GM21576 (cell line): ENCODE results near the gene RAB11B.
A peak's percentile ranks its signal among the peaks of the same experiment; 100 is the strongest.
"Not testable (repeated sequence)": the region's sequence is repeated elsewhere in the genome, so short reads cannot be mapped to it uniquely, and the experiment has no call there.

ENCODE experiments used
- ATAC-seq: cut with Tn5 transposase; IDR thresholded peaks from one replicate; pipeline ENCODE4 v1.9.1; 2021; ENCODE audit warnings: mild to moderate bottlenecking, moderate library complexity; ENCODE audit not compliant: unreplicated experiment

The RAB11B gene

DNA sequence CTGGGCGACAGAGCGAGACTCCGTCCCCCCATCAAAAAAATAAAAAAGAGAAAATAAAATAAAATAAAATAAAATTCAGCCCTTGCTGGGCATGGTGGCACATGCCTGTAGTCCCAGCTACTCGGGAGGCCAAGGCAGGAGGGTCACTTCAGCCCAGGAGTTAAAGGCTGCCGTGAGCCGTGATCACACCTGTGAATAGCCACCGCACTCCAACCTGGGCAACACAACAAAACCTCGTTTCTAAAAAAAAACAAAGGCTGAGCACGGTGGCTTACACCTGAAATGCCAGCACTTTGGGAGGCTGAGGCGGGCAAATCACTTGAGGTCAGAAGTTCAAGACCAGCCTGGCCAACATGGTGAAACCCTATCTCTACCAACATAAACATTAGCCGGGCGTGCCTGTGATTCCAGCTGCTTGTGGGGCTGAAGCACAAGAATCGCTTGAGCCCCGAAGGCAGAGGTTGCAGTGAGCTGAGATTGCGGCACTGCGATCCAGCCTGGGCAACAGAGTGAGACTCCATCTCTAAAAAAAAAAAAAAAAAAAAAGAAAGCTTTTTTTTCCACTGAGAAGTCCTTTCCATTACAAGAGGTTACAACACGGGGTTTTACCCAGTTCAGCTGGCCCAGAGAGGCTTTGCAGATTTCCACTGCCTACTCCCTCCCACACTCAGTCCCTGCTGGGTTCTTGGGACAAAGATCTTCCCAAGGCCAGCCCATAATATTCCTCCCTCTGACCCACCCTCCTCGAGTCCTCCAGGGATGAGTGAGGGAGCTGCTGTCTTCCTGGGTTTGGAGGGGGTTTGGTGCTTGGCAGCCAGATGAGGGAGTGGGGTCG, 19.8 kb upstream of the RAB11B start:
- no peak for ATAC-seq

DNA sequence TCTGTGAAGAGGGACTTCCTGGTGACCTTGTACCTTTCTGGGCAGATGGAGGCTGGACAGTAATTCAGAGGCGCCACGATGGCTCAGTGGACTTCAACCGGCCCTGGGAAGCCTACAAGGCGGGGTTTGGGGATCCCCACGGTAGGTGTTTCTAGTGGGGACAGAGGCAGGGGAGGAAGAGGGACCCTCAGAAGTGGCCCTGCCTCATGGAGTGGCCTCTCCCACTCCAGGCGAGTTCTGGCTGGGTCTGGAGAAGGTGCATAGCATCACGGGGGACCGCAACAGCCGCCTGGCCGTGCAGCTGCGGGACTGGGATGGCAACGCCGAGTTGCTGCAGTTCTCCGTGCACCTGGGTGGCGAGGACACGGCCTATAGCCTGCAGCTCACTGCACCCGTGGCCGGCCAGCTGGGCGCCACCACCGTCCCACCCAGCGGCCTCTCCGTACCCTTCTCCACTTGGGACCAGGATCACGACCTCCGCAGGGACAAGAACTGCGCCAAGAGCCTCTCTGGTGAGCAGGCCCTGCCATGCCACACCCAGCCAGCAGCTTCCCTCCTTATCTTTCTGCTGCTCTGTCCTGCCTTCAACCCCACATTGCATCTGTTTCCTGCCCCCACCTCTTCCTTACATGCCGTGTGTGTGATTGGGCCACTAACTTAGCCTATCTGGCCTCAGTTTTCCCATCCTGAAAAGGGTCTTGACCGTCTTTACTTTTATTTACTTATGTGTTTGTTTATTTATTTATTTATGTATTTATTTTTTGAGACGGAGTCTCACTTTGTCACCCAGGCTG, 19.0 kb upstream of the RAB11B start:
- ATAC-seq = no peak

DNA sequence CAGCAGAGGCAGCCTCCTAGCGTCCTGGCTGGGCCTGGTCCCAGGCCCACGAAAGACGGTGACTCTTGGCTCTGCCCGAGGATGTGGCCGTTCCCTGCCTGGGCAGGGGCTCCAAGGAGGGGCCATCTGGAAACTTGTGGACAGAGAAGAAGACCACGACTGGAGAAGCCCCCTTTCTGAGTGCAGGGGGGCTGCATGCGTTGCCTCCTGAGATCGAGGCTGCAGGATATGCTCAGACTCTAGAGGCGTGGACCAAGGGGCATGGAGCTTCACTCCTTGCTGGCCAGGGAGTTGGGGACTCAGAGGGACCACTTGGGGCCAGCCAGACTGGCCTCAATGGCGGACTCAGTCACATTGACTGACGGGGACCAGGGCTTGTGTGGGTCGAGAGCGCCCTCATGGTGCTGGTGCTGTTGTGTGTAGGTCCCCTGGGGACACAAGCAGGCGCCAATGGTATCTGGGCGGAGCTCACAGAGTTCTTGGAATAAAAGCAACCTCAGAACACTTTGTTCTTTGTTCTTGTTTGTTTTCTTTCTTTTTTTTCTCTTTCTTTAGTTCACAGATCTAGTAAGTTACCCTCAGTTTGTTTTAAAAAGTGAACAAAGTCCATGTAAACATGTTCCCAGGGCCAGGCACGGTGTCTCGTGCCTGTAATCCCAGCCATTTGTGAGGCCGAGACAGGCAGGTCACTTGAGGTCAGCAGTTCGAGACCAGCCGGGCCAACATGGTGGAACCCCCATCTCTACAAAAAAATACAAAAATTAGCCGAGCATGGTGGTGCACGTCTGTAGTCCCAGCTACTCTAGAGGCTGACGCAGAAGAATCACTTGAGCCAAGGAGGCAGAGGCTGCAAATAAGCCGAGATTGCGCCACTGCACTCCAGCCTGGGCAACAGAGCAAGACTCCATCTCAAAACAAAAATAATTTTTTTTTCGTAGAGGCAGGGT, 16.0 kb upstream of the RAB11B start:
- ATAC-seq = no peak

DNA sequence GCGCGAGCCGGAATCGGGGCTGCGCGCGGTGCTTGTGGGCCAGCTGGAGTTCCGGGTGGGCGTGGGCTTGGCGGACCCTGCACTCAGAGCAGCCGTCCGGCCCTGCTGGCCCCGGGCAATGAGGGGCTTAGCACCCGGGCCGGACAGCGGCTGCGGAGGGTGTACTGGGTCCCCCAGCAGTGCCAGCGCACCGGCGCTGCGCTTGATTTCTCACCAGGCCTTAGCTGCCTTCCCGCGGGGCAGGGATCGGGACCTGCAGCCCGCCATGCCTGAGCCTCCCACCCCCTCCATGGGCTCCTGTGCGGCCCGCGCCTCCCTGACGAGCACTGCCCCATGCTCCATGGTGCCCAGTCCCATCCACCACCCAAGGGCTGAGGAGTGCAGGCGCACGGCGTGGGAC, 14.4 kb upstream of the RAB11B start:
- not testable (repeated sequence) for ATAC-seq

DNA sequence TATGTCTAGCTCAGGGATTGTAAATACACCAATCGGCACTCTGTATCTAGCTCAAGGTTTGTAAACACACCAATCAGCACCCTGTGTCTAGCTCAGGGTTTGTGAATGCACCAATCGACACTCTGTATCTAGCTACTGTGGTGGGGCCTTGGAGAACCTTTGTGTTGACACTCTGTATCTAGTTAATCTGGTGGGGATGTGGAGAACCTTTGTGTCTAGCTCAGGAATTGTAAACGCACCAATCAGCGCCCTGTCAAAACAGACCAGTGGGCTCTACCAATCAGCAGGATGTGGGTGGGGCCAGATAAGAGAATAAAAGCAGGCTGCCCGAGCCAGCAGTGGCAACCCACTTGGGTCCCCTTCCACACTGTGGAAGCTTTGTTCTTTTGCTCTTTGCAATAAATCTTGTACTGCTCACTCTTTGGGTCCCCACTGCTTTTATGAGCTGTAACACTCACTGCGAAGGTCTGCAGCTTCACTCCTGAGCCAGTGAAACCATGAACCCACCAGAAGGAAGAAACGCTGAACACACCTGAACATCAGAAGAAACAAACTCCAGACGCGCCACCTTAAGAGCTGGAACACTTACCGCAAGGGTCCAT, 13.7 kb upstream of the RAB11B start:
- not testable (repeated sequence) for ATAC-seq

DNA sequence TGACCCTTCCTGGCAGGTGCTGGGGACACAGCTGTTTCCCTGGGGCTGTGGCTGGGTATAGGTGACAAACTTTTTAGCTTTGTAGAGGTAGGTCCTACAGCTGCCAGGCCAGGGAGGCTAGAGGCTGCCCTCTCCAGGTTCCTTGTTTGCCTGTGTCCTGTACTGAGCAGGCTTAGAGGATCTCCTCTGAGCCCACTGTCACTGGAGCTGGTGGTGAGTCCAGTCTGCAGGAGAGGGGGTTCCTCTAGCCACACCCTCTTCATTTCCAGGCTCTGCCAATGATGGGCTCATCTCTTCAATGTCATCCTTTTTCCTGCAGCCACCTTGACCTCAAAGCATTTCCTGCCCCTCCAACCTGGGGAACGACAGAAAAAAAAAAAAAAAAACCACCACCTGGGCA, 12.6 kb upstream of the RAB11B start:
- no peak for ATAC-seq

DNA sequence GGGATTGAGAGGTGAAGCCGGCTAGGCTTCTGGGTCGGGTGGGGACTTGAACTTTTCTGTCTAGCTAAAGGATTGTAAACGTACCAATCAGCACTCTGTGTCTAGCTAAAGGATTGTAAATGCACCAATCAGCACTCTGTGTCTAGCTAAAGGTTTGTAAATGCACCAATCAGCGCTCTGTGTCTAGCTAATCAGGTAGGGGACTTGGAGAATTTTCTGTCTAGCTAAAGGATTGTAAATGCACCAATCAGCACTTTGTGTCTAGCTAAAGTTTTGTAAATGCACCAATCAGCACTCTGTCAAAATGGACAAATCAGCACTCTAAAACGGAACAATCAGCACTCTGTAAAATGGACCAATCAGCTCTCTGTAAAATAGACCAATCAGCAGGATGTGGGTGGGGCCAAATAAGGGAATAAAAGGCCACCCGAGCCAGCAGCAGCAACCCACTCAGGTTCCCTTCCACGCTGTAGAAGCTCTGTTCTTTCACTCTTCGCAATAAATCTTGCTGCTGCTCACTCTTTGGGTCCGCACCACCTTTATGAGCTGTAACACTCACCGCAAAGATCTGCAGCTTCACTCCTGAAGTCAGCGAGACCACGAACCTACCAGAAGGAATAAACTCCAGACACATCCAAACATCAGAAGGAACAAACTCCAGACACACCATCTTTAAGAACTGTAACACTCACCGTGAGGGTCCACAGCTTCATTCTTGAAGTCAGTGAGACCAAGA, 10.8 kb upstream of the RAB11B start:
- ATAC-seq = not testable (repeated sequence)

DNA sequence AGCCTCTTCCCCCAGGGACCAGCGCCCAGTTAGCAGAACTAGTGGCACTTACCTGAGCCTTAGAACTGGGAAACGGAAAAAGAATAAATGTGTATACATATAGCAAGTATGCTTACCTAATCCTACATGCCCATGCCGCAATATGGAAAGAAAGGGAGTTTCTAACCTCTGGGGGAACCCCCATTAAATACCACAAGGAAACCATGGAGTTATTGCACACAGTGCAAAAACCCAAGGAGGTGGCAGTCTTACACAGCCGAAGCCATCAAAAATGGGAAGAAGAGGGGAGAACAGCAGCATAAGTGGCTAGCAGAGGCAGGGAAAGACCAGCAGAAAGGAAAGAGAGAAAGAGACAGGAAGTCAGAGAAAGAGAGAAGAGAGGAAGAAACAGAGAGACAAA, 5.6 kb upstream of the RAB11B start:
- ATAC-seq = not testable (repeated sequence)

DNA sequence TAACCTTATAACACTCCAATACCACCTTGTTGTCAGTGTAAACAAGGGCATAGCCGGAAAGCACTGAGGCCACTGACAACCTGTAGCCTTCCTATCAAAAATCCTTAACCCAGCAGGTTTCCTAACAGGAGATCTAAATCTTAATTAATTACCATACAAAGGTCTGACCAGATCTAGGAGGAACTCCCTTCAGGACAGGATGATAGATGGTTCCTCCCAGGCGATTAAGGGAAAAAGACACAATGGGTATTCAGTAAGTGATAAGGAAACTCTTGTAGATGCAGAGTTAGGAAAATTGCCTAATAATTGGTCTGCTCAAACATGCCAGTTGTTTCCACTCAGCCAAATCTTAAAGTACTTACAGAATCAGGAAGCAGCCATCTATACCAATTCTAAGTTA, 5.1 kb upstream of the RAB11B start:
- ATAC-seq = not testable (repeated sequence)

DNA sequence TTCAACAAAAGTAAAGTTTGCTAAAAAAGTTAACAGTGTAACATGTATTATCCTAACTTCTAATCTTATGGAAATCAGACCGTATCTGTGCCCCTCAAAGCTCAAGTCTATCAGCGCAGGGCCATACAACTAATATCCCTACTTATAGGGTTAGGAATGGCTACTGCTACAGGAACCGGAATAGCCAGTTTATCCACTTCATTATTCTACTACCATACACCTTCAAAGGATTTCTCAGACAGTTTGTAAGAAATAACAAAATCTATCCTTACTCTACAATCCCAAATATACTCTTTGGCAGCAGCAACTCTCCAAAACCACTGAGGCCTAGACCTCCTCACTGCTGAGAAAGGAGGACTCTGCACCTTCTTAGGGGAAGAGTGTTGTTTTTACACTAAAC, 4.6 kb upstream of the RAB11B start:
- not testable (repeated sequence) for ATAC-seq

DNA sequence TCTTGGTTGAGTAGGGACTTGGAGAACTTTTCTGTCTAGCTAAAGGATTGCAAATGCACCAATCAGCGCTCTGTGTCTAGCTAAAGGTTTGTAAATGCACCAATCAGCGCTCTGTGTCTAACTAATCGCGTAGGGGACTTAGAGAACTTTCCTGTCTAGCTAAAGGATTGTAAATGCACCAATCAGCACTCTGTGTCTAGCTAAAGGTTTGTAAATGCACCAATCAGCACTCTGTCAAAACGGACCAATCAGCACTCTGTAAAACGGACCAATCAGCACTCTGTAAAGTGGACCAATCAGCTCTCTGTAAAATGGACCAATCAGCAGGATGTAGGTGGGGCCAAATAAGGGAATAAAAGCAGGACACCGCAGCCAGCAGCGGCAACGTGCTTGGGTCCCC, 3.7 kb upstream of the RAB11B start:
- ATAC-seq = not testable (repeated sequence)

DNA sequence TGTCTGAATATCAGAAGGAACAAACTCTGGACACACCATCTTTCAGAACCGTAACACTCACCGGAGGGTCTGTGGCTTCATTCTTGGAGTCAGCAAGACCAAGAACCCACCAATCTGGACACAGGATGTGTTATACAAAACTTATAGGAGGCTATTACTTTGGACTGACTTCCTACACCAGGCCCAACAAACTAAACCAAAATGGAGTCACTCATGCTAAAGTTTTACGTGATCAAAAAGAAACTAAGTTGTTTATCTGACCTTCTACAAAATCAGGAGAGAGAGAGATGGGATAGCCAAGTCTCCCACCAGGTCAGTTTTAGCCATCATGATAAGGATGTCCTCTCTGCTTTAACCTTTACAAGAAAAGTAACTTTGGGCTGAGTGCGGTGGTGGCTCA, 3.2 kb upstream of the RAB11B start:
- ATAC-seq = no peak

DNA sequence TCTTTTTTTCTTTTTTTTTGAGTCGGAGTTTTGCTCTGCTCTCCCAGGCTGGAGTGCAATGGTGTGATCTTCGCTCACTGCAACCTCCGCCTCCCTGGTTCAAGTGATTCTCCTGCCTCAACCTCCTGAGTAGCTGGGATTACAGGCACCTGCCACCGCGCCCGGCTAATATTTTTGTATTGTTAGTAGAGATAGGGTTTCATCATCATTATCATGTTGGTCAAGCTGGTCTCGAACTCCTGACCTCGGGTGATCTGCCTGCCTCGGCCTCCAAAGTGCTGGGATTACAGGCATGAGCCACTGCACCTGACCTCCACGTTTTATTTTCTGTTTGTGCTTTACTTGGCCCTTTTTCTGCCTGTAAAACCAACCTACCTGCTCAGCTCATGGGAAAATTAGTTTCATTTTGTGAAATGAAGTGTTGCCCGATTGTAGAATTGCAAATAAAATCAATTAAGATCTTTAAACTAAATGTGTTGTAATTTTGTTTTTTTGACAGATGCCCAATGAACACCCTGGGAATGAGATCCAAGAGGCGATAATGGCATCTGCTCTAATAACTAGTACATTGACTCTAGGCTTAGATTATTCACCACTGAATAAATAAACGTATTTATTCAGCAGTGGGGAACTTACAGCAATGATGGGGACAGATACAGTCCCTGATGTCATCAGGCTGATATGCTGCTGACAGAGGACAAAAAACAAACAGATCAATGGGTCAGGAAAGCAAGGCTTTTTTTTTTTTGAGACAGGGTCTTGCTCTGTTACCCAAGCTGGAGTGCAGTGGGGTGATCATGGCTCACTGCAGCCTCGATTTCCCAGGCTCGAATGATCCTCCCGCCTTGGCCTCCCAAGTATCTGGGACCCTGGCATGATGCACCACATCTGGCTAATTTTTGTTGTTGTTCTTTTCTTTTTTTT, 2.2 kb upstream of the RAB11B start:
- ATAC-seq = no peak

DNA sequence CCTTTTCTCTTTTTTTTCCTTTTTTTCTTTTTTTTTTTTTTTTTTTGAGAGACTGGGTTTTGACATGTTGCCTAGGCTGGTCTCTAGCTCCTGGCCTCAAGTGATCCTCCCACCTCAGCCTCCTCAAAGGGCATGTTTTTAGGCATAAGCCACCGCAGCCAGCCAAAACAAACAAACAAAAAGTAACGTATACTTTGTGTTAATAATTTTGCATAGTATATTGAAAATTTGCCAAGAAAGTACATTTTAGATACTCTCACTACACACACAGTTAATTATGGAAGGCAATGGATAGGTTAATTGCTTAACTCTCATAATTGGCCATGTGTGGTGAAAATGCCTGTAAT, 1.6 kb upstream of the RAB11B start:
- ATAC-seq = no peak

DNA sequence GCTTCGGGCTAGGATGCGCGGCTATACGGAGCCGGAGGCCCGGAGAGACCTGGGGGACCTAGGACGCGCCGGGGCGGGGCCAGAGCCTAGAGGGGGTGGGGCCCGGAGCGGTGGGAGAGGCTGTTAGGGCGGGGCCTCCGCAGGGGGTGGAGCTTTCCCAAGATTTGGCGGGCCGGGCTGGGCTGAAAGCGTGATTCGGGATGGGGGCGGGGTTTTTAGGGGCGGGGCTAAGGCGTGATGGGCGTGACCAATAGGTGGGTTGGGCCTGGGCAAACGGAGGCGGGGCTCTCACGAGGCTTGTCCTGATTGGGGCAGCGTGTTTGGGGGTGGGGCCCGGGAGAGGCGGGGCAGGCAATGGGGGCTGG, 439 bp downstream of the RAB11B start:
- peak; percentile 37 for ATAC-seq

DNA sequence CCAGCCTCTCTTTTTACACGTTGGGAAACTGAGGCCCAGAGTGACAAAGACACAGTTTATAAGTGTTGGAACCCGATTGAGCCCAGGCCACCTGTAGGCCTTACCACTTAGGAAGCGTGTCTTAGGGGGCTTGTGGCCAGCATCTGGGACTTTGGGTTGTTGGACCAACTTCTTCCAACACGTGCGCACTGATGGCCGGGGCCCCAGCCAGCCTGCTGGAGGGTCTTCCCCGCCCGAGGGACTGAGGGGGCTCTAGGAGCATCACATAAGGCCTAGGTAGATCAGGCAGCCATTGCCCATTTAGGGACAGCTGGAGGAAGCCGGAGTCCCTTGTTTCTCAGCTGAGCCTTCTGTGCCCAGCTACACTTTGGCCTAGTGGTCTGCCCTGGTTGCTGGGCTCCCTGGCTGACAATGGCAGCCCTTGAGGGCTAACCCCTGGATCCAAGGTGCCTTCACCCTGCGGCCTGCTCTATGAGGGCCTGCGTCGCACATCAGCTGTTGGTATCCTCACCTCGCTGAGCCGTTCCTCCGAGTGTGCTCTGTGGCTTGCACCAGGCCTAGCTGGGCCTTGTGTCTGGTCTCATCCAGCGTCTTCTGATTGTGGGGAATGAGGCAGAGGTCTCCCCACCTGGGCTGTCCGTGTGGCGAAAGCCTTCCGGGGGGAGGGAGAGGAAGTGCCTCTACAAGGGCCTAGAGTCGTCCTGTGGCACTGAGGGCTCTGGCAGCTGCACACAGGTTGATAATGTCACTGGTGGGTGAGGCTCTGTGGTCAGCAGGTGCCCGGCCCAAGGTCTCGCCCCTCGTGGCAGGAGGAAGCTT, 1.2 kb downstream of the RAB11B start:
- no peak for ATAC-seq

DNA sequence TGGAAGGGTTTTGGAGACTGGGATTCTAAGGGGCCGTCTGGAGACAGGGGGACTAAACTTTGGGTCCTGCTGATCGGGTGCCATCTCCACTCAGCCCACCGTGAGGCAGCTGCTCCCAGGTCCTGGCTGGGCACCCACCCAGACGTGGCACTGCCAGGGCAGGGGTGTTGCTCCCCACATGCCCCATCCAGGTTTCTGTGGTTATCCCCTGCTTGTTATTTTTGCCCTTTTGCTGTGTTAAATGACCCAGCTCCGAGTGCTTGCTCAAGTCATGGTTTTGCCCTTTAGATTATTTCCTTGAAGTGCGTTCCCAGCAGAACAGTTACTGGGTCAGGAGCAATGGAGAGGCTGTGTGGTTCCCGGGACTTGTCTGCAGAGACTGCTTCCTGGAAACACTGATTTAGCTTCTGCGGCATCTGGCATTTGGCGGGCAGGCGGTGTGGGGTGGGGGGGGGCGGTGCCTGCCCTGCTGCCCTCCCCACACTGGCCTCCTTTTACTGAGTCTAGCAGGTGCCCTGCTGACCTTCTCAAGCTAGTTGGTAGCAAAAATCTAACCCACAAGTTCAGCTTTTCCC, 1.9 kb downstream of the RAB11B start:
- no peak for ATAC-seq
